Activated CD8-positive, alpha-beta memory T cell treated with anti-CD3 and anti-CD28 coated beads, Interleukin-2, amount 50 U/mL, for 4 hours (primary cell): ENCODE measurements around the gene PYGL.
A peak's percentile ranks its signal among the peaks of the same experiment; 100 is the strongest.
"Not testable (repeated sequence)": the region's sequence is repeated elsewhere in the genome, so short reads cannot be mapped to it uniquely, and the experiment has no call there.

Experiments
- DNase-seq: peaks from one replicate; pipeline ENCODE4 v3.0.0-alpha.2; 2020

Gene PYGL

GRCh38 chr14:50943943-50944646 is at the start of gene PYGL:
PYGL (minus strand) TSS chr14:50944483; CDS start chr14:50944403, 80 bp downstream.
- DNase-seq, result peak; percentile 29

GRCh38 chr14:50985859-50986331 is 41.6 kb upstream of the PYGL start:
- no peak for DNase-seq

- no peak for DNase-seq
Observed at GRCh38 chr14:50985124-50985858, 41.0 kb upstream of the PYGL start.

- no peak for DNase-seq
Observed at GRCh38 chr14:50984036-50984710, 39.9 kb upstream of the PYGL start.

- DNase-seq, result no peak
Observed at GRCh38 chr14:50979941-50980850, 35.9 kb upstream of the PYGL start.

- no peak for DNase-seq
Observed at GRCh38 chr14:50978888-50979287, 34.6 kb upstream of the PYGL start.

GRCh38 chr14:50978529-50978871 is 34.2 kb upstream of the PYGL start:
- no peak for DNase-seq

GRCh38 chr14:50977863-50978528 is 33.7 kb upstream of the PYGL start:
- DNase-seq, result no peak

GRCh38 chr14:50974118-50974517 is 29.8 kb upstream of the PYGL start:
- DNase-seq, result no peak

- DNase-seq, result no peak
Observed at GRCh38 chr14:50972734-50973133, 28.5 kb upstream of the PYGL start.

- DNase-seq, result no peak
Observed at GRCh38 chr14:50970886-50971781, 26.9 kb upstream of the PYGL start.

GRCh38 chr14:50967790-50968189 is 23.5 kb upstream of the PYGL start:
- no peak for DNase-seq

- no peak for DNase-seq
Observed at GRCh38 chr14:50967103-50967502, 22.8 kb upstream of the PYGL start.

- no peak for DNase-seq
Observed at GRCh38 chr14:50964683-50965390, 20.6 kb upstream of the PYGL start.

GRCh38 chr14:50963919-50964318 is 19.6 kb upstream of the PYGL start:
- no peak for DNase-seq

GRCh38 chr14:50961605-50962221 is 17.4 kb upstream of the PYGL start:
- DNase-seq, result no peak

- DNase-seq, result no peak
Observed at GRCh38 chr14:50957296-50957695, 13.0 kb upstream of the PYGL start.

- DNase-seq, result not testable (repeated sequence)
Observed at GRCh38 chr14:50956421-50956820, 12.1 kb upstream of the PYGL start.

- no peak for DNase-seq
Observed at GRCh38 chr14:50955373-50956043, 11.2 kb upstream of the PYGL start.
